Measurements from ENCODE around the gene IL22RA2. TPM values are rescaled to one million over a fixed set of nuclear protein-coding genes. Genes with fewer than 3 reads are reported as not detected.
A peak's percentile ranks its signal among the peaks of the same experiment; 100 is the strongest.

The IL22RA2 gene
- total and polyA plus RNA-seq, 9 of the 15 experiments (the other 6 are each of a cell fraction or from before 2014, with no cell fraction given) = 0.03 TPM; not detected in 8

GRCh38 chr6:137161949-137162348 is 11.5 kb downstream of the IL22RA2 start:
- H3K4me1 ChIP-seq (replicated peaks in 1 of 2; ENCODE audit: control insufficient read depth in 2 of 2, insufficient read depth in 2 of 2, low read length in 2 of 2) = peaks cover 0 to 30% of the 10 kb centered on the region in 2 experiments; a peak in 4 of 5 replicates
- intact Hi-C loops (cut with micrococcal nuclease) = no loop called here
- WGBS (ENCODE audit: insufficient coverage, low coverage, missing lambda C conversion rate) = 31% methylated on average over 5 of the region's 5 CpGs
- DNase-seq (ENCODE audit: extremely low read depth in 1 of 4, low spot score in 3 of 4) (no peak), FAIRE-seq (no peak), ATAC-seq (no peak)
- POLR2A ChIA-PET = interaction anchor here (0.8 to 1.5 kb wide), 3 partner anchors 9 to 78 kb away, joined by 3 to 5 read pairs (median 4); no protein-coding TSS in a partner anchor
- TF ChIP-seq GABPA (tag; conservative IDR thresholded peaks at IDR 0.05; ENCODE audit: low read depth) (no peak), BCLAF1 (IDR thresholded peaks at IDR 0.05; ENCODE audit: borderline replicate concordance in 1 of 2, control insufficient read depth in 1 of 2, low read depth in 2 of 2, low read length in 1 of 2) (no peak), SAP30 (IDR thresholded peaks at IDR 0.05; ENCODE audit: borderline replicate concordance, insufficient read depth, low read depth, low read length, poor library complexity, severe bottlenecking) (no peak), ZNF77 (CRISPR knock-in tag; IDR thresholded peaks at IDR 0.05) (no peak), DMBX1 (CRISPR knock-in tag; IDR thresholded peaks at IDR 0.05; ENCODE audit: borderline replicate concordance) (no peak), L3MBTL2 (IDR thresholded peaks at IDR 0.05) (no peak)
- no peaks in the 10 kb centered on the region for H3K36me3 ChIP-seq (ENCODE audit: control insufficient read depth, insufficient read depth, low read length)
- no peaks in the 10 kb centered on the region for H3K9me1 ChIP-seq (ENCODE audit: control insufficient read depth, insufficient read depth, low read length)
- H3K27ac ChIP-seq (ENCODE audit: extremely low read depth, low read depth, low read length) = no peak overlapping the region
- H3K9me3 ChIP-seq (replicated peaks; ENCODE audit: control insufficient read depth, insufficient read depth, low read depth, low read length) = no peaks in the 10 kb centered on the region; the same call in 1 of the 2 replicates
- H4K20me1 ChIP-seq (replicated peaks; ENCODE audit: control insufficient read depth, insufficient read depth, low read length) = no peaks in the 10 kb centered on the region
- no peak overlapping the region for H3K4me3 ChIP-seq
- H3K9ac ChIP-seq (ENCODE audit: insufficient read depth in 1 of 2, low read depth in 2 of 2, low read length in 2 of 2) = no peak overlapping the region
- no TSS peak for BruUV-seq (replicated peaks)
- H3K4me2 ChIP-seq (ENCODE audit: insufficient read depth, low read length) = no peak overlapping the region
- in situ Hi-C loops (cut with MboI) = no loop called here
- no peaks in the 10 kb centered on the region for H3K79me2 ChIP-seq (ENCODE audit: control insufficient read depth, insufficient read depth, low read length)
- H2AFZ ChIP-seq (ENCODE audit: low read depth, low read length) = peak overlapping the region; percentile 63
- CTCF ChIA-PET (ENCODE audit: low intra/inter-chr PET ratio) = no interaction called here
- H3K27me3 ChIP-seq (ENCODE audit: control insufficient read depth in 2 of 2, insufficient read depth in 2 of 2, low read length in 2 of 2) = no peaks in the 10 kb centered on the region

Measured in K562 (cell line).